ENCODE data around the gene APOBEC3B.
"Not testable (repeated sequence)": the region's sequence is repeated elsewhere in the genome, so short reads cannot be mapped to it uniquely, and the experiment has no call there.

APOBEC3B gene

DNA sequence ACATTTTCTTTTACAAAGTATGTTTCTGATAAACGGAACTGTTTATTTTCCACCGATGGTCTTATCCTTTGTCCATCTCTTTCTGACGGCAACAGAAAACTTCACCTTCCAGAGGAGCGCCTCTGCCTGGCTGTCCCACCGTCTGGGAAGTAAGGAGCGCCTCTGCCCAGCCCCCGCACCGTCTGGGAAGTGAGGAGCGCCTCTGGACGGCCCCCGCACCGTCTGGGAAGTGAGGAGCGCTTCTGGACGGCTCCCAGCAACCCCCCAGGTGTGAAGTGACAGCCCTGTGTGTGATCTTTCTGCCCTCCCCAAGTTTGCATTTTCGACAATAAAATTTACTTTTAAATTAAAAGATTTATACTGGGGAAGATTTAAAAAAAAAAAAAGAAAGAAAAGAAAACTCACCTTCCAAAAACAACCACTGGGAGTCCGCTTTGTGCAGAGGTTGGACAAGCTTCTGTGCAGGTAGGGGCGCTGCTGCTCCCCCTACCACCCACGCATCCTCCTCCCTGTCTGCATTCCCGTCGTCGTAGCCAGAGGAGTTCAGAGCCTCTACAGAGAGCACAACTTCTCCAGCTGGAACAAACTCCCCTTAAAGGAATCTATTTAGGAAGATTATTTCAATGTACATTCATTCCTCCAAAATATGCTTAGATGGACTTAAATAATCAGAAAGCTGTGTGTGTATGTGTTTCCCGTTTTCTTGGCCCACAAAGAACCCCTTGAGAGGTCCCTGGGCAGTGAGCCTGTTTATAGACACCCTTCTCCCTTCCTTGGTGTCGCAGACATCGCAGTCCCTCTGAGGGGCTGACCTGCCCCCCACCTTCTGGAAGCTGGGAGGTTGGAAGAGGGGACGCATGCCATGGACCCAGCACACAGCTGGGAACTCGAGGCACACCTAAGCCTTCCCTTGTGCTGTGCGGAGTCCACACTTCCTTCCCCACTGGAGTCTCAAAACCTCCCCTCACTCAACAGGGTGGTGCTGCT is 849 bp upstream of the APOBEC3B start:
- no peak for TF ChIP-seq ZC3H10 (CRISPR knock-in tag; IDR thresholded peaks at IDR 0.05)
- no peak for TF ChIP-seq ESRRG (CRISPR knock-in tag; IDR thresholded peaks at IDR 0.05)
- TF ChIP-seq ZNF70 (CRISPR knock-in tag; IDR thresholded peaks at IDR 0.05): no peak
- TF ChIP-seq ZNF565 (CRISPR knock-in tag; conservative IDR thresholded peaks at IDR 0.05; ENCODE audit: low read depth): no peak
- no peak for TF ChIP-seq SNAI2 (CRISPR knock-in tag; IDR thresholded peaks at IDR 0.05)
- TF ChIP-seq BACH2 (CRISPR knock-in tag; IDR thresholded peaks at IDR 0.05; ENCODE audit: borderline replicate concordance): no peak
- no peak for TF ChIP-seq ZFP3 (CRISPR knock-in tag; IDR thresholded peaks at IDR 0.05)
- no peak for TF ChIP-seq ISL1 (CRISPR knock-in tag; IDR thresholded peaks at IDR 0.05)
- TF ChIP-seq PPARA (CRISPR knock-in tag; IDR thresholded peaks at IDR 0.05; ENCODE audit: borderline replicate concordance): no peak
- TF ChIP-seq, protein P1, sequence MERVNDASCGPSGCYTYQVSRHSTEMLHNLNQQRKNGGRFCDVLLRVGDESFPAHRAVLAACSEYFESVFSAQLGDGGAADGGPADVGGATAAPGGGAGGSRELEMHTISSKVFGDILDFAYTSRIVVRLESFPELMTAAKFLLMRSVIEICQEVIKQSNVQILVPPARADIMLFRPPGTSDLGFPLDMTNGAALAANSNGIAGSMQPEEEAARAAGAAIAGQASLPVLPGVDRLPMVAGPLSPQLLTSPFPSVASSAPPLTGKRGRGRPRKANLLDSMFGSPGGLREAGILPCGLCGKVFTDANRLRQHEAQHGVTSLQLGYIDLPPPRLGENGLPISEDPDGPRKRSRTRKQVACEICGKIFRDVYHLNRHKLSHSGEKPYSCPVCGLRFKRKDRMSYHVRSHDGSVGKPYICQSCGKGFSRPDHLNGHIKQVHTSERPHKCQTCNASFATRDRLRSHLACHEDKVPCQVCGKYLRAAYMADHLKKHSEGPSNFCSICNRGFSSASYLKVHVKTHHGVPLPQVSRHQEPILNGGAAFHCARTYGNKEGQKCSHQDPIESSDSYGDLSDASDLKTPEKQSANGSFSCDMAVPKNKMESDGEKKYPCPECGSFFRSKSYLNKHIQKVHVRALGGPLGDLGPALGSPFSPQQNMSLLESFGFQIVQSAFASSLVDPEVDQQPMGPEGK (CRISPR knock-in tag; IDR thresholded peaks at IDR 0.05; ENCODE audit: borderline replicate concordance): no peak
- TF ChIP-seq CSDC2 (CRISPR knock-in tag; IDR thresholded peaks at IDR 0.05): no peak
- TF ChIP-seq TCF4 (CRISPR knock-in tag; IDR thresholded peaks at IDR 0.05; ENCODE audit: borderline replicate concordance): no peak
- no peak for TF ChIP-seq ARNTL (CRISPR knock-in tag; IDR thresholded peaks at IDR 0.05; ENCODE audit: borderline replicate concordance, low read depth)
- no peak for TF ChIP-seq ZNF8 (CRISPR knock-in tag; IDR thresholded peaks at IDR 0.05)
- TF ChIP-seq OSR1 (CRISPR knock-in tag; IDR thresholded peaks at IDR 0.05): no peak
- TF ChIP-seq, protein P2, sequence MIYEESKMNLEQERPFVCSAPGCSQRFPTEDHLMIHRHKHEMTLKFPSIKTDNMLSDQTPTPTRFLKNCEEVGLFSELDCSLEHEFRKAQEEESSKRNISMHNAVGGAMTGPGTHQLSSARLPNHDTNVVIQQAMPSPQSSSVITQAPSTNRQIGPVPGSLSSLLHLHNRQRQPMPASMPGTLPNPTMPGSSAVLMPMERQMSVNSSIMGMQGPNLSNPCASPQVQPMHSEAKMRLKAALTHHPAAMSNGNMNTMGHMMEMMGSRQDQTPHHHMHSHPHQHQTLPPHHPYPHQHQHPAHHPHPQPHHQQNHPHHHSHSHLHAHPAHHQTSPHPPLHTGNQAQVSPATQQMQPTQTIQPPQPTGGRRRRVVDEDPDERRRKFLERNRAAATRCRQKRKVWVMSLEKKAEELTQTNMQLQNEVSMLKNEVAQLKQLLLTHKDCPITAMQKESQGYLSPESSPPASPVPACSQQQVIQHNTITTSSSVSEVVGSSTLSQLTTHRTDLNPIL (CRISPR knock-in tag; IDR thresholded peaks at IDR 0.05; ENCODE audit: low read depth): no peak
- TF ChIP-seq, protein P3, sequence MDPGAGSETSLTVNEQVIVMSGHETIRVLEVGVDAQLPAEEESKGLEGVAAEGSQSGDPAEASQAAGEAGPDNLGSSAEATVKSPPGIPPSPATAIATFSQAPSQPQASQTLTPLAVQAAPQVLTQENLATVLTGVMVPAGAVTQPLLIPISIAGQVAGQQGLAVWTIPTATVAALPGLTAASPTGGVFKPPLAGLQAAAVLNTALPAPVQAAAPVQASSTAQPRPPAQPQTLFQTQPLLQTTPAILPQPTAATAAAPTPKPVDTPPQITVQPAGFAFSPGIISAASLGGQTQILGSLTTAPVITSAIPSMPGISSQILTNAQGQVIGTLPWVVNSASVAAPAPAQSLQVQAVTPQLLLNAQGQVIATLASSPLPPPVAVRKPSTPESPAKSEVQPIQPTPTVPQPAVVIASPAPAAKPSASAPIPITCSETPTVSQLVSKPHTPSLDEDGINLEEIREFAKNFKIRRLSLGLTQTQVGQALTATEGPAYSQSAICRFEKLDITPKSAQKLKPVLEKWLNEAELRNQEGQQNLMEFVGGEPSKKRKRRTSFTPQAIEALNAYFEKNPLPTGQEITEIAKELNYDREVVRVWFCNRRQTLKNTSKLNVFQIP (CRISPR knock-in tag; IDR thresholded peaks at IDR 0.05; ENCODE audit: borderline replicate concordance, low read depth): no peak
- no peak for TF ChIP-seq RARB (CRISPR knock-in tag; IDR thresholded peaks at IDR 0.05)
- no peak for TF ChIP-seq TOX (CRISPR knock-in tag; IDR thresholded peaks at IDR 0.05; ENCODE audit: borderline replicate concordance)
- ATAC-seq: no peak

DNA sequence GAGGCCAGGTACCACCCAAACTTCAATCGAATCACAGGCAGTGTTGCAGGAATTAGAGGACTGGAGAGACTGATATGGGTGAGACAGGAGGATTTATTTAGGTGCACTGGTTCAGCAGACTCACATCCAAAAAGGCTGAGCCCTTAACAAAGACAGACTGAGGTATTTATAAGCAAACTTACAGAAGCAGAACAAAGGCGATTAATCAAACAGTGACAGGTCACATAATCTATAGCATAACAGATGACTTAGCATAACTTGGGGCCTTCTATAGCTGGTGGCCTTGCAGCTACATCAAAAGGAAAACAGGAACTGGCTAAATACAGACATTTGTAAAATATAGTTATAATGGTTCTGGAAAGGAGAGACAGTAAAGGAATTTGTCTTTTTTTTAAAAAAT is 2.1 kb downstream of the APOBEC3B start:
- TF ChIP-seq, protein P4, sequence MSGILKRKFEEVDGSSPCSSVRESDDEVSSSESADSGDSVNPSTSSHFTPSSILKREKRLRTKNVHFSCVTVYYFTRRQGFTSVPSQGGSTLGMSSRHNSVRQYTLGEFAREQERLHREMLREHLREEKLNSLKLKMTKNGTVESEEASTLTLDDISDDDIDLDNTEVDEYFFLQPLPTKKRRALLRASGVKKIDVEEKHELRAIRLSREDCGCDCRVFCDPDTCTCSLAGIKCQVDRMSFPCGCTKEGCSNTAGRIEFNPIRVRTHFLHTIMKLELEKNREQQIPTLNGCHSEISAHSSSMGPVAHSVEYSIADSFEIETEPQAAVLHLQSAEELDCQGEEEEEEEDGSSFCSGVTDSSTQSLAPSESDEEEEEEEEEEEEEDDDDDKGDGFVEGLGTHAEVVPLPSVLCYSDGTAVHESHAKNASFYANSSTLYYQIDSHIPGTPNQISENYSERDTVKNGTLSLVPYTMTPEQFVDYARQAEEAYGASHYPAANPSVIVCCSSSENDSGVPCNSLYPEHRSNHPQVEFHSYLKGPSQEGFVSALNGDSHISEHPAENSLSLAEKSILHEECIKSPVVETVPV (CRISPR knock-in tag; IDR thresholded peaks at IDR 0.05): no peak
- TF ChIP-seq ESRRG (CRISPR knock-in tag; IDR thresholded peaks at IDR 0.05): no peak
- TF ChIP-seq ZFP30 (CRISPR knock-in tag; IDR thresholded peaks at IDR 0.05): no peak
- TF ChIP-seq TCF4 (CRISPR knock-in tag; IDR thresholded peaks at IDR 0.05; ENCODE audit: borderline replicate concordance): no peak
- no peak for TF ChIP-seq ISL1 (CRISPR knock-in tag; IDR thresholded peaks at IDR 0.05)
- ATAC-seq: no peak

DNA sequence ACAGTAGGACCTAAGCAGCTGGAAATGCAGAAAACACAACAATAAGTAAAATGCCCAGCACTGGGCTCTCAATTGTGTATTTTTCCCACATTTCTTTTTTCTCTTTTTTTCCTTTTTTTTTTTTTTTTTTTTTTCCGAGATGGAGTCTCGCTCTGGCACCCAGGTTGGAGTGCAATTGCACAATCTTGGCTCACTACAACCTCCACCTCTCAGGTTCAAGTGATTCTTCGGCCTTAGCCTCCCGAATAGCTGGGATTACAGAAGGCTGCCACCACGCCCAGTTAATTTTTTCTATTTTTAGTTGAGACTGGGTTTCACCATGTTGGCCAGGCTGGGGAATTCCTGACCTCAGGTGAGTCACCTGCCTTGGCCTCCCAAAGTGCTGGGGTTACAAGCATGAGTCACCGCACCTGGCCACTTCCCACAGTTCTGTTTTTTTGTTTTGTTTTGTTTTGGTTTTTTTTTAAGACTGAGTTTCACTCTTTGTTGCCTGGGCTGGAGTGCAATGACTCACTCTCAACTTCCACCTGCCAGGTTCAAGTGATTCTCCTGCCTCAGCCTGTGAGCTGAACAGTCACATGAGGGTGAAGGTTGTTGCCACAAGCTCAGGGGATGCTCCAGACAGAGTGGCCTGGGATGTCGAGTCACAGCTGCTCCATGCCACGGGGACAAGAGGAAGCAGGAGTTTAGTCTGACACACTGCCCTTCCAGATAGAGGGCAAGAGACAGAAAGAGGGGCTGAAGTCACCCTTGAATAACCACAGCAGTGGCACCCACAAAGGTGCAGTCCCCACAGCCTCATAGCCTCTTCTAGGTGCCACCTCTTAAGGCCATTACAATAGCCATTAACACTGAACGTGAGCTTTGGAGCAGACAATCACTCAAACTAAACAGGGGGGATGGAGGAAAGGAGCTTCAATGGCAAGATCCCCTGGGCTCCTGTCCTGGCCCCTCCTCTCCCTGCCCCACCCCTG is 2.9 kb downstream of the APOBEC3B start:
- ATAC-seq: not testable (repeated sequence)
